ENCODE results near the gene MUC5B. TPM values are rescaled to one million over a fixed set of nuclear protein-coding genes. Genes with fewer than 3 reads are reported as not detected.
A peak's percentile ranks its signal among the peaks of the same experiment; 100 is the strongest.

Gene MUC5B
- total RNA-seq, 1 experiment from 2014 or later = 1.6 TPM

GRCh38 chr11:1238767-1239595 lies 16.1 kb downstream of the MUC5B start:
- Mint-ChIP-seq H3K4me3 (no peak overlapping the region), H3K36me3 (peaks cover 10% of the 10 kb centered on the region), H3K9me3 (peaks cover 15% of the 10 kb centered on the region), H3K27ac (no peak overlapping the region), H3K4me1 (no peaks in the 10 kb centered on the region), H3K27me3 (ENCODE audit: low read depth) (0 out of 2 replicates have a peak, but pooled peaks cover 4% of the 10 kb centered on the region)
- ATAC-seq = peak; percentile 80
- CTCF ChIA-PET = no interaction called here
- DNase-seq (ENCODE audit: low spot score) = peak; percentile 81
- POLR2A ChIA-PET = no interaction called here
- peak; percentile 91; the same call in 1 of the 2 replicates for TF ChIP-seq ZNF232 (CRISPR knock-in tag; IDR thresholded peaks at IDR 0.05)
- TF ChIP-seq SMAD3 (CRISPR knock-in tag; IDR thresholded peaks at IDR 0.05; ENCODE audit: borderline replicate concordance) = peak; percentile 78; the same call in 1 of the 2 replicates
- TF ChIP-seq TEAD1 (CRISPR knock-in tag; IDR thresholded peaks at IDR 0.05) = peak; percentile 86
- TF ChIP-seq NR2C2 (CRISPR knock-in tag; IDR thresholded peaks at IDR 0.05) = no peak
- no peak for TF ChIP-seq ZMAT4 (CRISPR knock-in tag; IDR thresholded peaks at IDR 0.05)
- 0 out of 2 replicates have a peak, but pooled peaks have one; percentile 55 for TF ChIP-seq NR3C1 (CRISPR knock-in tag; conservative IDR thresholded peaks at IDR 0.05; ENCODE audit: low read depth)
- TF ChIP-seq RELA (CRISPR knock-in tag; IDR thresholded peaks at IDR 0.05; ENCODE audit: borderline replicate concordance) = peak; percentile 65; the same call in 1 of the 2 replicates
- TF ChIP-seq SMAD4 (CRISPR knock-in tag; IDR thresholded peaks at IDR 0.05) = peak; percentile 85; the same call in 1 of the 2 replicates
- TF ChIP-seq, protein P1, sequence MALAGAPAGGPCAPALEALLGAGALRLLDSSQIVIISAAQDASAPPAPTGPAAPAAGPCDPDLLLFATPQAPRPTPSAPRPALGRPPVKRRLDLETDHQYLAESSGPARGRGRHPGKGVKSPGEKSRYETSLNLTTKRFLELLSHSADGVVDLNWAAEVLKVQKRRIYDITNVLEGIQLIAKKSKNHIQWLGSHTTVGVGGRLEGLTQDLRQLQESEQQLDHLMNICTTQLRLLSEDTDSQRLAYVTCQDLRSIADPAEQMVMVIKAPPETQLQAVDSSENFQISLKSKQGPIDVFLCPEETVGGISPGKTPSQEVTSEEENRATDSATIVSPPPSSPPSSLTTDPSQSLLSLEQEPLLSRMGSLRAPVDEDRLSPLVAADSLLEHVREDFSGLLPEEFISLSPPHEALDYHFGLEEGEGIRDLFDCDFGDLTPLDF (CRISPR knock-in tag; IDR thresholded peaks at IDR 0.05) = 0 out of 2 replicates have a peak, but pooled peaks have one; percentile 44
- TF ChIP-seq ATF1 (CRISPR knock-in tag; IDR thresholded peaks at IDR 0.05) = 0 out of 2 replicates have a peak, but pooled peaks have one; percentile 30
- TF ChIP-seq TP53 (CRISPR knock-in tag; IDR thresholded peaks at IDR 0.05) = peak; percentile 85; the same call in 1 of the 2 replicates
- TF ChIP-seq, protein P2, sequence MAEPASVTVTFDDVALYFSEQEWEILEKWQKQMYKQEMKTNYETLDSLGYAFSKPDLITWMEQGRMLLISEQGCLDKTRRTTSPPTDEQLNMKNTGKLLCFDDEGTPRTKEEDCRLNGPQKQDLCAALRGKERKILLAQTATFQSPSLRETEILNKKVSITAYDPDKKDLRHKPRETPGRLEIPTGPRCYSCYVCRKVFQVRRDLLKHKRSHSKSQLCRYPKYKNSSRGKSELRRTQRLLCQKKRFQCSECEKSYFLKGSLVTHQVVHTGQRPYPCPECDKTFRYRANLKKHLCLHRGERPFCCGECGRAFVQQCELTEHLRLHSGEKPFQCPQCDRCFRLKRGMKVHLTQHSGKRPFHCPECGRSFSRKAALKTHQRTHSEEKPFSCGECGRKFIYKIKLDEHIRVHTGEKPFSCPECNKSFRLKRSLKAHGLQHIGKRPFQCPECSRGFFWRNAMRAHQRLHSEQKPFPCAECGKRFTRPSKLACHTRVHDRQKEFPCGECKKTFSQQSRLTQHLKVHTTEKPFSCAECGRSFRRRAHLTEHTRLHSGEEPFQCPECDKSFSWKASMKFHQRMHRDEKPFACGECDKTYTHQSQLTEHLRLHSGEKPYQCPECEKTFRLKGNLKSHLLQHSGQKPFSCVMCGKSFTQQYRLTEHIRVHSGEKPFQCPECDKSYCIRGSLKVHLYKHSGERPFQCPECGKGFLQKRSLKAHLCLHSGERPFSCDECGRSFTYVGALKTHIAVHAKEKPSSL (CRISPR knock-in tag; conservative IDR thresholded peaks at IDR 0.05) = no peak
- no peak for TF ChIP-seq PRRX2 (CRISPR knock-in tag; IDR thresholded peaks at IDR 0.05)
- peak; percentile 67; the same call in 1 of the 2 replicates for TF ChIP-seq JUN (CRISPR knock-in tag; IDR thresholded peaks at IDR 0.05)
- no peak for TF ChIP-seq ATF3 (CRISPR knock-in tag; conservative IDR thresholded peaks at IDR 0.05)
- peak; percentile 73; the same call in 1 of the 2 replicates for TF ChIP-seq NFE2L1 (CRISPR knock-in tag; IDR thresholded peaks at IDR 0.05)
- peak; percentile 64; the same call in 1 of the 2 replicates for TF ChIP-seq CREB1 (CRISPR knock-in tag; IDR thresholded peaks at IDR 0.05)
- 0 out of 2 replicates have a peak, but pooled peaks have one; percentile 46 for TF ChIP-seq FOXK1 (CRISPR knock-in tag; IDR thresholded peaks at IDR 0.05)
- TF ChIP-seq, protein P3, sequence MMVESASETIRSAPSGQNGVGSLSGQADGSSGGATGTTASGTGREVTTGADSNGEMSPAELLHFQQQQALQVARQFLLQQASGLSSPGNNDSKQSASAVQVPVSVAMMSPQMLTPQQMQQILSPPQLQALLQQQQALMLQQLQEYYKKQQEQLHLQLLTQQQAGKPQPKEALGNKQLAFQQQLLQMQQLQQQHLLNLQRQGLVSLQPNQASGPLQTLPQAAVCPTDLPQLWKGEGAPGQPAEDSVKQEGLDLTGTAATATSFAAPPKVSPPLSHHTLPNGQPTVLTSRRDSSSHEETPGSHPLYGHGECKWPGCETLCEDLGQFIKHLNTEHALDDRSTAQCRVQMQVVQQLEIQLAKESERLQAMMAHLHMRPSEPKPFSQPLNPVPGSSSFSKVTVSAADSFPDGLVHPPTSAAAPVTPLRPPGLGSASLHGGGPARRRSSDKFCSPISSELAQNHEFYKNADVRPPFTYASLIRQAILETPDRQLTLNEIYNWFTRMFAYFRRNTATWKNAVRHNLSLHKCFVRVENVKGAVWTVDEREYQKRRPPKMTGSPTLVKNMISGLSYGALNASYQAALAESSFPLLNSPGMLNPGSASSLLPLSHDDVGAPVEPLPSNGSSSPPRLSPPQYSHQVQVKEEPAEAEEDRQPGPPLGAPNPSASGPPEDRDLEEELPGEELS (CRISPR knock-in tag; IDR thresholded peaks at IDR 0.05) = peak; percentile 88
- TF ChIP-seq, protein P4, sequence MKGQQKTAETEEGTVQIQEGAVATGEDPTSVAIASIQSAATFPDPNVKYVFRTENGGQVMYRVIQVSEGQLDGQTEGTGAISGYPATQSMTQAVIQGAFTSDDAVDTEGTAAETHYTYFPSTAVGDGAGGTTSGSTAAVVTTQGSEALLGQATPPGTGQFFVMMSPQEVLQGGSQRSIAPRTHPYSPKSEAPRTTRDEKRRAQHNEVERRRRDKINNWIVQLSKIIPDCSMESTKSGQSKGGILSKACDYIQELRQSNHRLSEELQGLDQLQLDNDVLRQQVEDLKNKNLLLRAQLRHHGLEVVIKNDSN (CRISPR knock-in tag; IDR thresholded peaks at IDR 0.05) = no peak
- no peak for TF ChIP-seq CBFB (CRISPR knock-in tag; IDR thresholded peaks at IDR 0.05; ENCODE audit: low read depth)
- TF ChIP-seq NFYB (CRISPR knock-in tag; conservative IDR thresholded peaks at IDR 0.05; ENCODE audit: low read depth) = 0 out of 2 replicates have a peak, but pooled peaks have one; percentile 13
- no peak for TF ChIP-seq GRHL2 (CRISPR knock-in tag; IDR thresholded peaks at IDR 0.05; ENCODE audit: insufficient replicate concordance, severe bottlenecking)
- TF ChIP-seq SP1 (CRISPR knock-in tag; conservative IDR thresholded peaks at IDR 0.05) = 0 out of 2 replicates have a peak, but pooled peaks have one; percentile 15
- TF ChIP-seq FOXP1 (CRISPR knock-in tag; IDR thresholded peaks at IDR 0.05; ENCODE audit: borderline replicate concordance) = peak; percentile 64; the same call in 1 of the 2 replicates
- TF ChIP-seq ZNF219 (CRISPR knock-in tag; IDR thresholded peaks at IDR 0.05; ENCODE audit: borderline replicate concordance) = peak; percentile 72; the same call in 1 of the 2 replicates
- TF ChIP-seq PREB (CRISPR knock-in tag; IDR thresholded peaks at IDR 0.05; ENCODE audit: borderline replicate concordance) = 0 out of 2 replicates have a peak, but pooled peaks have one; percentile 48
- TF ChIP-seq, protein P5, sequence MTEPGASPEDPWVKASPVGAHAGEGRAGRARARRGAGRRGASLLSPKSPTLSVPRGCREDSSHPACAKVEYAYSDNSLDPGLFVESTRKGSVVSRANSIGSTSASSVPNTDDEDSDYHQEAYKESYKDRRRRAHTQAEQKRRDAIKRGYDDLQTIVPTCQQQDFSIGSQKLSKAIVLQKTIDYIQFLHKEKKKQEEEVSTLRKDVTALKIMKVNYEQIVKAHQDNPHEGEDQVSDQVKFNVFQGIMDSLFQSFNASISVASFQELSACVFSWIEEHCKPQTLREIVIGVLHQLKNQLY (CRISPR knock-in tag; IDR thresholded peaks at IDR 0.05) = 0 out of 2 replicates have a peak, but pooled peaks have one; percentile 82

Data from WTC11 (cell line).